ENCODE results near the gene MYO19. TPM values are rescaled to one million over a fixed set of nuclear protein-coding genes. Genes with fewer than 3 reads are reported as not detected.

MYO19 gene
- total and polyA plus RNA-seq, 2 of the 4 experiments (the other 2 are of a cell fraction) = 35.8 to 55.6 TPM

DNA sequence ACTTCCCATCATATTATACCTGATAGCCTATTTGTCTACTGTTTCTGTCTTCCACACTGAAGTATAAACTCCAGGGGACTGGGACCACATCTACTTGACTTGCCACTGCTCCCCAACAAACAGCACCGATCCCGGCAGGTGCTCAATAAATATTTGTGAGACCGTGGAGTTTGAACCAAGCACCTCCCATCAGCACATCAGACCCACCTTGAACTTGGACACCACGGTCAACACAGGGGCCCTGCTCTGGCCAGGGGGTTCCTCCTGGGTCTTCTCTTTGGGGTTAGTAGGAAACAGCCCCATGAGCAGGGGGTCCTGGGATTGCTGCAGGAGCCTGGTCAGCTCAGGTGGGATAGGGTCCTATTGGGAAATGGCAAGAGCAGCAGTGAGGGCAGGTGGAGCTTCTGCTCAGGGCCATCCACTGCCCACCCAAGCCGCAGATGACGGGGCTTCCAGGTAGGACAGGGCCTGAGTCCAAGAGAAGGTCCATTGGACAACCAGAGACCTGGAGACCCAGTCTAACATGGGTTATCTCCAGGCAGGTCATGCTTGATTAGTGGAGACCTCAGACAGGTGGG lies 28.3 kb downstream of the MYO19 start:
- H3K18ac ChIP-seq (ENCODE audit: low read depth, low read length) = no peak overlapping the region
- no peak overlapping the region for H3K14ac ChIP-seq (replicated peaks; ENCODE audit: low read depth, low read length)
- no peak overlapping the region for H3K27ac ChIP-seq (ENCODE audit: insufficient read depth, low read length)
- TF ChIP-seq RAD21 (IDR thresholded peaks at IDR 0.05; ENCODE audit: low read length) (no peak), MAZ (IDR thresholded peaks at IDR 0.05; ENCODE audit: borderline replicate concordance, low read depth, low read length) (no peak), MXI1 (IDR thresholded peaks at IDR 0.05; ENCODE audit: borderline replicate concordance, low read depth, low read length) (no peak), NFE2L2 (IDR thresholded peaks at IDR 0.05; ENCODE audit: low read depth, low read length) (no peak), CEBPB (IDR thresholded peaks at IDR 0.05; ENCODE audit: low read depth, low read length) (no peak), RFX5 (IDR thresholded peaks at IDR 0.05; ENCODE audit: low read depth, low read length) (no peak), RCOR1 (IDR thresholded peaks at IDR 0.05; ENCODE audit: insufficient replicate concordance, low read length) (no peak), MAFK (IDR thresholded peaks at IDR 0.05; ENCODE audit: low read depth, low read length) (no peak), POLR2A (IDR thresholded peaks at IDR 0.05; ENCODE audit: low read depth, low read length) (no peak), CHD1 (IDR thresholded peaks at IDR 0.05; ENCODE audit: low read depth, low read length) (no peak)
- TF ChIP-seq, protein P1, sequence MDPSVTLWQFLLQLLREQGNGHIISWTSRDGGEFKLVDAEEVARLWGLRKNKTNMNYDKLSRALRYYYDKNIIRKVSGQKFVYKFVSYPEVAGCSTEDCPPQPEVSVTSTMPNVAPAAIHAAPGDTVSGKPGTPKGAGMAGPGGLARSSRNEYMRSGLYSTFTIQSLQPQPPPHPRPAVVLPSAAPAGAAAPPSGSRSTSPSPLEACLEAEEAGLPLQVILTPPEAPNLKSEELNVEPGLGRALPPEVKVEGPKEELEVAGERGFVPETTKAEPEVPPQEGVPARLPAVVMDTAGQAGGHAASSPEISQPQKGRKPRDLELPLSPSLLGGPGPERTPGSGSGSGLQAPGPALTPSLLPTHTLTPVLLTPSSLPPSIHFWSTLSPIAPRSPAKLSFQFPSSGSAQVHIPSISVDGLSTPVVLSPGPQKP (IDR thresholded peaks at IDR 0.05; ENCODE audit: borderline replicate concordance, low read depth, low read length) = no peak
- TF ChIP-seq, protein P2, sequence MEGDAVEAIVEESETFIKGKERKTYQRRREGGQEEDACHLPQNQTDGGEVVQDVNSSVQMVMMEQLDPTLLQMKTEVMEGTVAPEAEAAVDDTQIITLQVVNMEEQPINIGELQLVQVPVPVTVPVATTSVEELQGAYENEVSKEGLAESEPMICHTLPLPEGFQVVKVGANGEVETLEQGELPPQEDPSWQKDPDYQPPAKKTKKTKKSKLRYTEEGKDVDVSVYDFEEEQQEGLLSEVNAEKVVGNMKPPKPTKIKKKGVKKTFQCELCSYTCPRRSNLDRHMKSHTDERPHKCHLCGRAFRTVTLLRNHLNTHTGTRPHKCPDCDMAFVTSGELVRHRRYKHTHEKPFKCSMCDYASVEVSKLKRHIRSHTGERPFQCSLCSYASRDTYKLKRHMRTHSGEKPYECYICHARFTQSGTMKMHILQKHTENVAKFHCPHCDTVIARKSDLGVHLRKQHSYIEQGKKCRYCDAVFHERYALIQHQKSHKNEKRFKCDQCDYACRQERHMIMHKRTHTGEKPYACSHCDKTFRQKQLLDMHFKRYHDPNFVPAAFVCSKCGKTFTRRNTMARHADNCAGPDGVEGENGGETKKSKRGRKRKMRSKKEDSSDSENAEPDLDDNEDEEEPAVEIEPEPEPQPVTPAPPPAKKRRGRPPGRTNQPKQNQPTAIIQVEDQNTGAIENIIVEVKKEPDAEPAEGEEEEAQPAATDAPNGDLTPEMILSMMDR (conservative IDR thresholded peaks at IDR 0.05; ENCODE audit: low read depth, low read length) = no peak
- H3K9me1 ChIP-seq (ENCODE audit: insufficient read depth, low read length) = peaks cover 5% of the 10 kb centered on the region; the same call in 1 of the 2 replicates
- H2BK15ac ChIP-seq (ENCODE audit: low read depth, low read length) = no peak overlapping the region
- dilution Hi-C loops (cut with HindIII; ENCODE audit: low sequenced_read_pairs, unreplicated experiment) = no loop called here
- H3K36me3 ChIP-seq (ENCODE audit: control insufficient read depth, insufficient read depth, low read length) = peaks cover 53% of the 10 kb centered on the region
- WGBS, 2 experiments (ENCODE audit: extremely low coverage in 2 of 2, insufficient read length in 1 of 2) = 95% methylated on average over 4 of the region's 6 CpGs; no CpG with 5 or more reads in 1 of the 2 experiments
- no peak overlapping the region for H3K9ac ChIP-seq (ENCODE audit: low read depth, low read length)
- H4K5ac ChIP-seq (ENCODE audit: low read depth, low read length) = no peak overlapping the region
- no peak overlapping the region for H3K4ac ChIP-seq (ENCODE audit: low read depth, low read length)
- POLR2A ChIA-PET (ENCODE audit: unreplicated experiment) = no interaction called here
- no peak overlapping the region for H2AK9ac ChIP-seq (replicated peaks; ENCODE audit: low read depth, low read length, poor library complexity)
- H2BK5ac ChIP-seq (ENCODE audit: low read depth, low read length, poor library complexity, severe bottlenecking) = no peak overlapping the region
- H3K4me2 ChIP-seq (ENCODE audit: low read depth, low read length) = no peak overlapping the region
- H3K4me3 ChIP-seq (ENCODE audit: insufficient read depth, low read depth, low read length) = no peak overlapping the region
- no peaks in the 10 kb centered on the region for H3K9me3 ChIP-seq (ENCODE audit: control insufficient read depth, insufficient read depth, low read length)
- ATAC-seq (ENCODE audit: low read depth) = no peak
- H2AFZ ChIP-seq (replicated peaks; ENCODE audit: low read length, poor library complexity) = no peak overlapping the region
- H2BK120ac ChIP-seq (ENCODE audit: low read depth, low read length) = no peak overlapping the region
- H2AK5ac ChIP-seq (ENCODE audit: low read depth, low read length) = no peak overlapping the region
- BruUV-seq (replicated peaks) = no TSS peak
- H4K20me1 ChIP-seq (ENCODE audit: insufficient read depth, low read length) = no peaks in the 10 kb centered on the region
- H3K27me3 ChIP-seq (ENCODE audit: control insufficient read depth, insufficient read depth, low read length) = no peaks in the 10 kb centered on the region
- H4K8ac ChIP-seq (ENCODE audit: low read depth in 2 of 2, low read length in 2 of 2) = no peak overlapping the region
- H3K23ac ChIP-seq (ENCODE audit: low read depth, low read length) = no peak overlapping the region
- intact Hi-C loops (cut with micrococcal nuclease) = no loop called here
- CTCF ChIA-PET = no interaction called here
- DNase-seq = no peak
- H4K91ac ChIP-seq (ENCODE audit: insufficient read depth, low read depth, low read length) = no peak overlapping the region
- in situ Hi-C loops (cut with MboI; ENCODE audit: low sequenced_read_pairs) = no loop called here
- H3K79me1 ChIP-seq (ENCODE audit: low read depth in 1 of 2, low read length in 2 of 2) = no peaks in the 10 kb centered on the region
- no peak overlapping the region for H3K56ac ChIP-seq (ENCODE audit: extremely low read depth, insufficient read depth, low read length)
- H3K4me1 ChIP-seq (ENCODE audit: control insufficient read depth, insufficient read depth, low read length) = no peaks in the 10 kb centered on the region
- no peak overlapping the region for H2BK20ac ChIP-seq (ENCODE audit: low read depth, low read length)

Measured in IMR-90 (cell line).